ENCODE measurements around the gene PEPD.

PEPD gene

GRCh38 chr19:33528404-33528803 is 6.8 kb upstream of the PEPD start:
- TF ChIP-seq CTCF (IDR thresholded peaks at IDR 0.05; ENCODE audit: extremely low read depth, missing control alignments) = no peak
- no peak for DNase-seq (ENCODE audit: low spot score)

GRCh38 chr19:33527125-33527524 is 5.5 kb upstream of the PEPD start:
- TF ChIP-seq CTCF (IDR thresholded peaks at IDR 0.05; ENCODE audit: extremely low read depth, missing control alignments) = no peak

GRCh38 chr19:33524024-33524664 is 2.6 kb upstream of the PEPD start:
- DNase-seq (ENCODE audit: low spot score) = no peak

More at GRCh38 chr19:33527125-33527524, 5.5 kb upstream of the PEPD start:
- DNase-seq (ENCODE audit: low spot score) = no peak

GRCh38 chr19:33523167-33523566 is 1.6 kb upstream of the PEPD start:
- no peak for DNase-seq (ENCODE audit: low spot score)
- TF ChIP-seq CTCF (IDR thresholded peaks at IDR 0.05; ENCODE audit: extremely low read depth, missing control alignments) = no peak

More at GRCh38 chr19:33524024-33524664, 2.6 kb upstream of the PEPD start:
- no peak for TF ChIP-seq CTCF (IDR thresholded peaks at IDR 0.05; ENCODE audit: extremely low read depth, missing control alignments)

- TF ChIP-seq CTCF (IDR thresholded peaks at IDR 0.05; ENCODE audit: extremely low read depth, missing control alignments) = no peak
- DNase-seq (ENCODE audit: low spot score) = no peak
These were observed 726 bp upstream of the PEPD start for GRCh38 chr19:33522371-33522662.

- no peak for TF ChIP-seq CTCF (IDR thresholded peaks at IDR 0.05; ENCODE audit: extremely low read depth, missing control alignments)
- no peak for DNase-seq (ENCODE audit: low spot score)
These were observed 629 bp downstream of the PEPD start for GRCh38 chr19:33520844-33521479.

GRCh38 chr19:33520048-33520643 is 1.4 kb downstream of the PEPD start:
- DNase-seq (ENCODE audit: low spot score) = no peak
- no peak for TF ChIP-seq CTCF (IDR thresholded peaks at IDR 0.05; ENCODE audit: extremely low read depth, missing control alignments)
